BJ (cell line): ENCODE results near the gene DNASE1L1. TPM values are rescaled to one million over a fixed set of nuclear protein-coding genes. Genes with fewer than 3 reads are reported as not detected.

ENCODE experiments used
- CTCF ChIA-PET: fragments of 350-600 bp; formaldehyde crosslinking; extraction: SDS; loops from one replicate; lab custom pipeline; 2021; ENCODE audit warnings: antibody characterized with exemption, inconsistent platforms; lab: Yijun Ruan, JAX
- POLR2A ChIA-PET: fragments of 300-600 bp; sonication (Branson Sonifier 250); formaldehyde crosslinking; extraction: SDS; loops from one replicate; lab custom pipeline; 2021; ENCODE audit warnings: antibody characterized with exemption; lab: Charles Lee
- DNase-seq: peaks from one replicate; pipeline ENCODE4 v3.0.0-alpha.2; 2011; ENCODE audit warnings: low read depth
- H3K27me3 ChIP-seq: 2 replicates; pipeline ENCODE4 v1.6.0; 2011; ENCODE audit warnings: low read length; ENCODE audit not compliant: control insufficient read depth, insufficient read depth
- H3K36me3 ChIP-seq: 2 replicates; pipeline ENCODE4 v1.5.1; 2011; ENCODE audit warnings: low read length; ENCODE audit not compliant: control insufficient read depth, insufficient read depth
- H3K4me3 ChIP-seq: 2 replicates; pipeline ENCODE4 v1.5.1; 2011; ENCODE audit warnings: low read depth, mild to moderate bottlenecking, control low read depth, low read length
- CTCF ChIP-seq: IDR thresholded peaks from 2 replicates; pipeline ENCODE4 v1.5.1; 2011; ENCODE audit warnings: low read depth, mild to moderate bottlenecking, control low read depth, inconsistent platforms, low read length, moderate library complexity; ENCODE audit not compliant: insufficient read depth
- polyA plus RNA-seq: library from polyadenylated mRNA; depleted of rRNA; stranded (reverse); fragments of >200 nt; gene quantifications from 2 replicates; pipeline ENCODE4 v1.2.3, GENCODE V29; 2011

The DNASE1L1 gene
- polyA plus RNA-seq, 1 experiment = 63.5 TPM

- CTCF ChIA-PET = no interaction called here
- Histone ChIP-seq H3K4me3 (peak overlapping the region; percentile 89), H3K36me3 (peaks cover 25% of the 10 kb centered on the region), H3K27me3 (no peaks in the 10 kb centered on the region)
- no peak for DNase-seq
- no peak for TF ChIP-seq CTCF
- POLR2A ChIA-PET = interaction anchor here (0.5 to 1.0 kb wide), 5 partner anchors 12 to 404 kb away, joined by 3 to 14 read pairs (median 4); partner anchors contain the start of gene RPL10
These were observed 38.6 kb downstream of the DNASE1L1 start for GRCh38 chrX:154370300-154371016.

- ChIA-PET POLR2A (interaction anchor here (0.6 to 0.9 kb wide), 3 partner anchors 56 to 413 kb away, joined by 3 to 7 read pairs (median 4); no protein-coding TSS in a partner anchor), CTCF (no interaction called here)
- no peak for TF ChIP-seq CTCF
- peak overlapping the region; percentile 89 for H3K4me3 ChIP-seq
- H3K27me3 ChIP-seq = no peaks in the 10 kb centered on the region
- H3K36me3 ChIP-seq = peaks cover 32% of the 10 kb centered on the region
- peak; percentile 81 for DNase-seq
These were observed 39.4 kb downstream of the DNASE1L1 start for GRCh38 chrX:154369449-154370299.

- peak; percentile 74 for DNase-seq
- CTCF ChIA-PET = no interaction called here
- H3K27me3 ChIP-seq = no peaks in the 10 kb centered on the region
- peaks cover 40% of the 10 kb centered on the region for H3K36me3 ChIP-seq
- TF ChIP-seq CTCF = no peak
- peak overlapping the region; percentile 89 for H3K4me3 ChIP-seq
- POLR2A ChIA-PET = interaction anchor here (0.6 to 0.9 kb wide), 2 partner anchors 56 to 158 kb away, joined by 3 to 7 read pairs; no protein-coding TSS in a partner anchor
These were observed 40.2 kb downstream of the DNASE1L1 start for GRCh38 chrX:154368630-154369448.

- POLR2A ChIA-PET = no interaction called here
- no peak for TF ChIP-seq CTCF
- Histone ChIP-seq H3K27me3 (no peaks in the 10 kb centered on the region), H3K4me3 (peak overlapping the region; percentile 89), H3K36me3 (peaks cover 45% of the 10 kb centered on the region)
- DNase-seq = no peak
- CTCF ChIA-PET = interaction anchor here (1.1 kb wide), 1 partner anchor 13 kb away, joined by 3 read pairs; no protein-coding TSS in a partner anchor
These were observed 41.4 kb downstream of the DNASE1L1 start for GRCh38 chrX:154367474-154368308.
